K562 (cell line): ENCODE results near the gene DYNLT4. TPM values are rescaled to one million over a fixed set of nuclear protein-coding genes. Genes with fewer than 3 reads are reported as not detected.

ENCODE experiments used
- ATAC-seq: fragments of 200-7000 bp; cut with Tn5 transposase; 3 replicates; pipeline ENCODE4 v1.9.1; 2020; ENCODE audit warnings: moderate library complexity
- BruUV-seq: library from RNA; stranded (reverse); fragments of 400-500 nt; replicated peaks from 2 replicates; lab custom pipeline; 2021; lab: Mats Ljungman, UMichigan
- CTCF ChIA-PET: fragments of 300-600 bp; formaldehyde crosslinking; extraction: SDS; loops from one replicate; lab custom pipeline; 2021; ENCODE audit warnings: low intra/inter-chr PET ratio; lab: Yijun Ruan, JAX
- POLR2A ChIA-PET: fragments of 300-600, 350-650 bp; sonication (Branson Sonifier 250); formaldehyde crosslinking; extraction: SDS; loops from one replicate; lab custom pipeline; 2021; ENCODE audit warnings: antibody characterized with exemption, inconsistent platforms; lab: Yijun Ruan, JAX
- DNase-seq, 4 experiments: peaks; one replicate each; pipeline versions ENCODE4 v3.0.0 to v3.0.0-alpha.2; 2011 to 2018; ENCODE audit warnings: low spot score in 3 of 4, mixed read lengths in 3 of 4; ENCODE audit errors: extremely low read depth in 1 of 4
- FAIRE-seq: peaks from 2 replicates; lab custom pipeline; 2011; peaks lifted over from hg19 to GRCh38; lab: Jason Lieb, UNC
- H2AFZ ChIP-seq: 2 replicates; pipeline ENCODE4 v1.6.0; 2011; ENCODE audit warnings: low read depth, low read length, control low read depth, inconsistent platforms
- H3K27ac ChIP-seq: fragments of 200-600 bp; 3 replicates; pipeline ENCODE4 v1.8.0; 2011; ENCODE audit warnings: low read depth, mild to moderate bottlenecking, control low read depth, inconsistent platforms, low read length, moderate library complexity, mixed read lengths; ENCODE audit errors: extremely low read depth
- H3K27me3 ChIP-seq, 2 experiments: fragments of 300-600 bp in 1 of 2; 2 replicates in 1 of 2; 3 replicates in 1 of 2; pipeline versions ENCODE4 v1.6.0 to v1.8.0; 2011; ENCODE audit warnings: inconsistent platforms in 2 of 2, low read length in 2 of 2, mild to moderate bottlenecking in 1 of 2, mixed read lengths in 1 of 2, moderate library complexity in 1 of 2; ENCODE audit not compliant: control insufficient read depth in 2 of 2, insufficient read depth in 2 of 2
- H3K36me3 ChIP-seq: fragments of 300-600 bp; 3 replicates; pipeline ENCODE4 v1.8.0; 2011; ENCODE audit warnings: mild to moderate bottlenecking, low read length, inconsistent platforms; ENCODE audit not compliant: control insufficient read depth, insufficient read depth
- H3K4me1 ChIP-seq, 2 experiments: fragments of 200-600 bp in 1 of 2; replicated peaks in 1 of 2; 2 replicates in 1 of 2; 3 replicates in 1 of 2; pipeline versions ENCODE4 v1.5.1 to v1.8.0; 2011; ENCODE audit warnings: inconsistent platforms in 2 of 2, low read length in 2 of 2, mild to moderate bottlenecking in 1 of 2, mixed read lengths in 1 of 2, moderate library complexity in 1 of 2; ENCODE audit not compliant: control insufficient read depth in 2 of 2, insufficient read depth in 2 of 2
- H3K4me2 ChIP-seq: 2 replicates; pipeline ENCODE4 v1.6.1; 2011; ENCODE audit warnings: low read length, control low read depth, inconsistent platforms, mixed read lengths; ENCODE audit not compliant: insufficient read depth
- H3K4me3 ChIP-seq: fragments of 200-600 bp; sonication (generic), shearing (Covaris generic); 2 replicates; pipeline ENCODE4 v1.5.1; 2016; ENCODE audit warnings: control low read depth, inconsistent platforms
- H3K79me2 ChIP-seq: fragments of 200-600 bp; 3 replicates; pipeline ENCODE4 v1.8.0; 2011; ENCODE audit warnings: low read length, inconsistent platforms; ENCODE audit not compliant: control insufficient read depth, insufficient read depth
- H3K9ac ChIP-seq, 2 experiments: 2 replicates each; pipeline versions ENCODE4 v1.6.0 to v1.6.1; 2011; ENCODE audit warnings: low read depth in 2 of 2, low read length in 2 of 2, control low read depth in 1 of 2, inconsistent platforms in 1 of 2, mild to moderate bottlenecking in 1 of 2, mixed read lengths in 1 of 2; ENCODE audit not compliant: insufficient read depth in 1 of 2
- H3K9me1 ChIP-seq: one replicate; pipeline ENCODE4 v1.6.0; 2011; ENCODE audit warnings: inconsistent platforms, mild to moderate bottlenecking, low read length, moderate library complexity; ENCODE audit not compliant: control insufficient read depth, insufficient read depth
- H3K9me3 ChIP-seq: replicated peaks from 2 replicates; pipeline ENCODE4 v1.5.1; 2011; ENCODE audit warnings: low read depth, low read length, inconsistent platforms; ENCODE audit not compliant: control insufficient read depth, insufficient read depth
- H4K20me1 ChIP-seq: replicated peaks from 2 replicates; pipeline ENCODE4 v1.6.1; 2011; ENCODE audit warnings: low read length, inconsistent platforms, mixed read lengths; ENCODE audit not compliant: control insufficient read depth, insufficient read depth
- CTCF ChIP-seq, 3 experiments: IDR thresholded peaks in 2 of 3; conservative IDR thresholded peaks in 1 of 3; 2 replicates each; pipeline ENCODE4 v1.5.1; 2011 to 2012; ENCODE audit warnings: low read length in 3 of 3, mild to moderate bottlenecking in 3 of 3, control low read depth in 2 of 3, improper control_type of control experiment in 1 of 3, inconsistent platforms in 1 of 3, low read depth in 1 of 3, mixed read lengths in 1 of 3, moderate library complexity in 1 of 3; ENCODE audit not compliant: insufficient read depth in 2 of 3
- DACH1 ChIP-seq: fragments of 450-650 bp; IDR thresholded peaks from 2 replicates; pipeline ENCODE4 v1.6.1; 2018; ENCODE audit not compliant: partially characterized antibody
- POLR2G ChIP-seq: fragments of 200-400 bp; formaldehyde crosslinking; IDR thresholded peaks from 2 replicates; pipeline ENCODE4 v1.6.1; 2017; ENCODE audit warnings: low read depth, mild to moderate bottlenecking, antibody characterized with exemption, low read length, moderate library complexity
- WGBS: fragments of 100-300 bp; shearing (Covaris generic); methylation state at CpG from one replicate; pipeline ENCODE4 v1.1.6; 2016; ENCODE audit warnings: low coverage, mixed read lengths; ENCODE audit not compliant: insufficient coverage; ENCODE audit errors: missing lambda C conversion rate; 5-methylcytosine and 5-hydroxymethylcytosine counted together
- in situ Hi-C: fragments of 300-500 bp; cut with MboI; formaldehyde crosslinking; loops from 4 replicates; pipeline ENCODE4 v1.15.0; 2018; ENCODE audit warnings: inconsistent platforms, mixed read lengths
- intact Hi-C: fragments of 100-400 bp; cut with micrococcal nuclease; formaldehyde crosslinking; loops from 2 replicates; pipeline ENCODE4 v1.14.2; 2022
- polyA plus RNA-seq, 8 experiments: library from polyadenylated mRNA; depleted of rRNA in 4 of 8; stranded (reverse) in 5 of 8; unstranded in 3 of 8; fragments of >200 nt; fragmentation: Nextera tagmentation in 2 of 8; fragmentation: Illumina TruSeq in 1 of 8; extraction: Ambion mirVana in 2 of 8; extraction: Trizol in 1 of 8; gene quantifications; 2 replicates each; pipeline versions ENCODE4 v1.2.1 to v1.2.3, GENCODE V29; 2011 to 2014; ENCODE audit warnings: inconsistent platforms in 1 of 8, missing spikeins in 1 of 8
- total RNA-seq, 7 experiments: library from RNA; depleted of rRNA in 6 of 7; stranded (reverse); fragments of >200 nt in 6 of 7; fragmentation: Illumina TruSeq in 2 of 7; extraction: Trizol in 2 of 7; gene quantifications; 2 replicates each; pipeline versions ENCODE4 v1.2.1 to v1.2.3, GENCODE V29; 2011 to 2021; ENCODE audit warnings: low replicate concordance in 1 of 7

DYNLT4 gene
- total and polyA plus RNA-seq, 9 of the 15 experiments (the other 6 are each of a cell fraction or from before 2014, with no cell fraction given), result 0.29 to 0.73 TPM; not detected in 7

GRCh38 chr1:44784094-44785028, 22.8 kb downstream of the DYNLT4 start:
- Histone ChIP-seq H3K4me1 (peaks cover 0 to 17% of the 10 kb centered on the region in 2 experiments; a peak in 4 of 5 replicates), H3K79me2 (no peaks in the 10 kb centered on the region), H3K9ac (peak overlapping the region in 1 of 2 experiments; percentile 66; a peak in 2 of 4 replicates), H3K4me3 (no peak overlapping the region), H3K27ac (no peak overlapping the region), H3K9me3 (no peaks in the 10 kb centered on the region), H3K36me3 (peaks cover 23% of the 10 kb centered on the region), H3K4me2 (no peak overlapping the region), H3K9me1 (no peaks in the 10 kb centered on the region), H2AFZ (no peak overlapping the region), H3K27me3 (no peaks in the 10 kb centered on the region), H4K20me1 (no peaks in the 10 kb centered on the region)
- BruUV-seq, result no TSS peak
- POLR2A ChIA-PET, result interaction anchor here (1.3 to 12.0 kb wide), 6 partner anchors 4 to 63 kb away, joined by 4 to 253 read pairs (median 57); partner anchors contain the start of genes BEST4, BTBD19, PLK3 and RPS8
- DNase-seq, result no peak
- CTCF ChIA-PET, result no interaction called here
- FAIRE-seq, result no peak
- TF ChIP-seq CTCF (IDR thresholded peaks at IDR 0.05 in 2 of 3, conservative IDR thresholded peaks at IDR 0.05 in 1 of 3; ENCODE audit: insufficient read depth in 2 of 3, low read depth in 1 of 3, low read length in 3 of 3), result 0 out of 6 replicates have a peak, but pooled peaks of 2 of the 3 experiments have one; percentile 1 to 21
- no peak for TF ChIP-seq DACH1
- TF ChIP-seq POLR2G, result peak; percentile 35; the same call in 1 of the 2 replicates
- no peak for ATAC-seq
- WGBS, result 71% methylated on average over 38 of the region's 71 CpGs
- in situ Hi-C loops (no loop called here), intact Hi-C loops (no loop called here)
